ENCODE data around the gene PIGP. TPM values are rescaled to one million over a fixed set of nuclear protein-coding genes. Genes with fewer than 3 reads are reported as not detected.

Gene PIGP
- 12.1 and 13.4 TPM in 2 replicates for total RNA-seq

GRCh38 chr21:37072988-37073416 is at the start of gene PIGP, which contains the start of gene TTC3:
PIGP (minus strand) TSS chr21:37073071; CDS start chr21:37072515, 556 bp downstream.
TTC3 (plus strand) TSS chr21:37073254; CDS start chr21:37087258, 14,004 bp downstream.

Other genes starting within 250 kb of the PIGP start
- gene HLCS, start 106.4 kb downstream of the PIGP start, total RNA-seq: 20.7 and 27.4 TPM in 2 replicates
- gene RIPPLY3, start 66.4 kb downstream of the PIGP start, total RNA-seq: 0.16 and 0.51 TPM in 2 replicates
- 89.3 and 134 TPM in 2 replicates for gene TTC3, start 183 bp upstream of the PIGP start, total RNA-seq
- 38.0 and 49.4 TPM in 2 replicates for gene VPS26C, start 194.3 kb upstream of the PIGP start, total RNA-seq